Caco-2 (cell line): ENCODE measurements around the gene FHAD1. TPM values are rescaled to one million over a fixed set of nuclear protein-coding genes. Genes with fewer than 3 reads are reported as not detected.

Source experiments
- BruUV-seq: library from RNA; stranded (reverse); fragments of 400-500 nt; replicated peaks from 2 replicates; lab custom pipeline; 2021; lab: Mats Ljungman, UMichigan
- CTCF ChIA-PET: fragments of 300-600 bp; sonication (Branson Sonifier 250); formaldehyde crosslinking; loops from one replicate; lab custom pipeline; 2022; ENCODE audit warnings: antibody characterized with exemption; lab: Charles Lee
- POLR2A ChIA-PET: fragments of 300-600 bp; sonication (Branson Sonifier 250); formaldehyde crosslinking; loops from one replicate; lab custom pipeline; 2022; ENCODE audit warnings: antibody characterized with exemption; lab: Charles Lee
- DNase-seq, 2 experiments: peaks; one replicate each; pipeline versions ENCODE4 v3.0.0 to v3.0.0-alpha.2; 2020 to 2022
- H3K27me3 ChIP-seq: replicated peaks from 2 replicates; pipeline ENCODE4 v1.6.0; 2011; ENCODE audit warnings: low read length; ENCODE audit not compliant: control insufficient read depth, insufficient read depth
- H3K36me3 ChIP-seq: 2 replicates; pipeline ENCODE4 v1.5.1; 2011; ENCODE audit warnings: low read length; ENCODE audit not compliant: control insufficient read depth, insufficient read depth
- H3K4me1 ChIP-seq: fragments of 250-450 bp; sonication (Bioruptor Pico); 2 replicates; pipeline ENCODE4 v1.5.1; 2020; ENCODE audit warnings: mild to moderate bottlenecking
- H3K4me3 ChIP-seq: 2 replicates; pipeline ENCODE4 v1.5.1; 2011; ENCODE audit warnings: low read depth, mild to moderate bottlenecking, control low read depth, low read length
- H3K9me3 ChIP-seq: fragments of 250-450 bp; sonication (Bioruptor Pico); 2 replicates; pipeline ENCODE4 v1.5.1; 2020; ENCODE audit warnings: mild to moderate bottlenecking, moderate library complexity
- H3K27ac Mint-ChIP-seq: one replicate; pipeline ENCODE4 v1.8.0; 2022; ENCODE audit warnings: mixed read lengths; ENCODE audit not compliant: unreplicated experiment
- H3K27me3 Mint-ChIP-seq: one replicate; pipeline ENCODE4 v1.8.0; 2022; ENCODE audit warnings: mixed read lengths; ENCODE audit not compliant: insufficient read depth, unreplicated experiment
- H3K36me3 Mint-ChIP-seq: one replicate; pipeline ENCODE4 v1.8.0; 2022; ENCODE audit warnings: mild to moderate bottlenecking, mixed read lengths; ENCODE audit not compliant: insufficient read depth, unreplicated experiment
- H3K4me1 Mint-ChIP-seq: one replicate; pipeline ENCODE4 v1.8.0; 2022; ENCODE audit warnings: low read depth, mixed read lengths; ENCODE audit not compliant: unreplicated experiment
- H3K4me3 Mint-ChIP-seq: one replicate; pipeline ENCODE4 v1.8.0; 2022; ENCODE audit warnings: mild to moderate bottlenecking, moderate library complexity, mixed read lengths; ENCODE audit not compliant: unreplicated experiment
- H3K9me3 Mint-ChIP-seq: one replicate; pipeline ENCODE4 v1.8.0; 2022; ENCODE audit warnings: mixed read lengths; ENCODE audit not compliant: unreplicated experiment
- intact Hi-C: fragments of 100-400 bp; cut with micrococcal nuclease; formaldehyde crosslinking; loops from one replicate; pipeline ENCODE4 v1.10.0; 2022; ENCODE audit not compliant: unreplicated experiment
- total RNA-seq: library from RNA; stranded (reverse); gene quantifications from 2 replicates; pipeline ENCODE4 v1.2.3, GENCODE V29; 2022
- TF ChIP-seq, protein P1 (sequence below), 2 experiments: fragments of 200-600 bp in 1 of 2; IDR thresholded peaks; 1 replicate in 1 of 2; 2 replicates in 1 of 2; pipeline versions ENCODE4 v1.5.1 to v1.8.0; 2011 to 2022; ENCODE audit warnings: antibody characterized with exemption in 1 of 2, control low read depth in 1 of 2, inconsistent platforms in 1 of 2, low read depth in 1 of 2, low read length in 1 of 2, mild to moderate bottlenecking in 1 of 2, moderate library complexity in 1 of 2; ENCODE audit not compliant: insufficient read depth in 1 of 2, severe bottlenecking in 1 of 2, unreplicated experiment in 1 of 2

Gene FHAD1
- total RNA-seq, 1 experiment from 2014 or later, result 0.18 TPM

DNA sequence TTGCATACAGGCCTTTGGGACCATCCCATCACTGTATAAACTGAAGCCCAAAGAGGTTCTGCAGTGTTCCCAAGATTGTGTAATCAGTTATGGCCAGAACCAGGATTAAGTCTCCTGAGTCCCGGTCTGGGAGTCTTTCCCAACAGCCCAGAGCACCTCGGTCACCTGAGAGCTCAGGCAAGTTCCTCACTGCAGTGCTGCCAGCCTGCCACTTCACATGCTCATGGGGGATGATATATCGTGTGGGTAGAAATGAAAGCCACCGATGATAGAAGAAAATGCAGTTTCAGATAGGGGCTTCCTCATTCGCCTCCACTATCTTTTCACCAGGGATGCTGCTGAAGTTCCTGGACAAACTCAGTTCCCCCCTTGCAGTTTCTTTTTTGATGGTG is 30.4 kb downstream of the FHAD1 start:
- Histone ChIP-seq H3K4me3 (no peak overlapping the region), H3K9me3 (no peaks in the 10 kb centered on the region), H3K4me1 (no peaks in the 10 kb centered on the region), H3K27me3 (no peaks in the 10 kb centered on the region), H3K36me3 (no peaks in the 10 kb centered on the region)
- Mint-ChIP-seq H3K9me3 (no peaks in the 10 kb centered on the region), H3K36me3 (no peaks in the 10 kb centered on the region), H3K27me3 (no peaks in the 10 kb centered on the region), H3K4me3 (no peak overlapping the region), H3K27ac (no peak overlapping the region), H3K4me1 (no peaks in the 10 kb centered on the region)
- no TSS peak for BruUV-seq
- DNase-seq, result no peak
- TF ChIP-seq, protein P1, sequence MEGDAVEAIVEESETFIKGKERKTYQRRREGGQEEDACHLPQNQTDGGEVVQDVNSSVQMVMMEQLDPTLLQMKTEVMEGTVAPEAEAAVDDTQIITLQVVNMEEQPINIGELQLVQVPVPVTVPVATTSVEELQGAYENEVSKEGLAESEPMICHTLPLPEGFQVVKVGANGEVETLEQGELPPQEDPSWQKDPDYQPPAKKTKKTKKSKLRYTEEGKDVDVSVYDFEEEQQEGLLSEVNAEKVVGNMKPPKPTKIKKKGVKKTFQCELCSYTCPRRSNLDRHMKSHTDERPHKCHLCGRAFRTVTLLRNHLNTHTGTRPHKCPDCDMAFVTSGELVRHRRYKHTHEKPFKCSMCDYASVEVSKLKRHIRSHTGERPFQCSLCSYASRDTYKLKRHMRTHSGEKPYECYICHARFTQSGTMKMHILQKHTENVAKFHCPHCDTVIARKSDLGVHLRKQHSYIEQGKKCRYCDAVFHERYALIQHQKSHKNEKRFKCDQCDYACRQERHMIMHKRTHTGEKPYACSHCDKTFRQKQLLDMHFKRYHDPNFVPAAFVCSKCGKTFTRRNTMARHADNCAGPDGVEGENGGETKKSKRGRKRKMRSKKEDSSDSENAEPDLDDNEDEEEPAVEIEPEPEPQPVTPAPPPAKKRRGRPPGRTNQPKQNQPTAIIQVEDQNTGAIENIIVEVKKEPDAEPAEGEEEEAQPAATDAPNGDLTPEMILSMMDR (IDR thresholded peaks at IDR 0.05; ENCODE audit: insufficient read depth in 1 of 2, low read depth in 1 of 2, low read length in 1 of 2, severe bottlenecking in 1 of 2, unreplicated experiment in 1 of 2), result no peak
- intact Hi-C loops, result no loop called here
- POLR2A ChIA-PET, result no interaction called here
- CTCF ChIA-PET, result interaction anchor here (2.7 kb wide), 1 partner anchor 149 kb away, joined by 11 read pairs; no protein-coding TSS in a partner anchor

DNA sequence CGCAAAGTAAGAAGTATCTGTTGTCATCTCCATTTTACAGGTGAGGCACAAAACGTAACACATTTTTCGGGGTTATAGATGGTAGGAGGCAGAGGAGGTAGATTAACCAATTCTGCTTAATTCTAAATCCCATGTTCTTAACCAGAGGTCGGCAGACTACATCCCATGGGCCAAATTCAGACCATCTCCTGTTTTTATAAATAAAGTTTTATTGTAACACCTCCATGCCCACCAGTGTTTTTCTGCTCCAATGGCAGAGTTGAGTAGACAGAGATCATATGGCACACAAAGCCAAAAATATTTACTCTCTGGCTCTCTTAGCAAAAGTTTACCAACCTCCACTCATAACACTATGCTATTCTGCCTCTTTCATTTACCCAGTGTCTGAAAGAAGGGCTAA is 30.9 kb downstream of the FHAD1 start:
- Histone ChIP-seq H3K4me3 (no peak overlapping the region), H3K36me3 (no peaks in the 10 kb centered on the region), H3K27me3 (no peaks in the 10 kb centered on the region), H3K4me1 (no peaks in the 10 kb centered on the region), H3K9me3 (no peaks in the 10 kb centered on the region)
- POLR2A ChIA-PET, result no interaction called here
- Mint-ChIP-seq H3K36me3 (no peaks in the 10 kb centered on the region), H3K27ac (no peak overlapping the region), H3K4me1 (no peaks in the 10 kb centered on the region), H3K4me3 (no peak overlapping the region), H3K9me3 (no peaks in the 10 kb centered on the region), H3K27me3 (no peaks in the 10 kb centered on the region)
- no peak for DNase-seq
- BruUV-seq, result no TSS peak
- intact Hi-C loops, result no loop called here
- CTCF ChIA-PET, result no interaction called here
- TF ChIP-seq, protein P1 (IDR thresholded peaks at IDR 0.05; ENCODE audit: insufficient read depth in 1 of 2, low read depth in 1 of 2, low read length in 1 of 2, severe bottlenecking in 1 of 2, unreplicated experiment in 1 of 2), result no peak

DNA sequence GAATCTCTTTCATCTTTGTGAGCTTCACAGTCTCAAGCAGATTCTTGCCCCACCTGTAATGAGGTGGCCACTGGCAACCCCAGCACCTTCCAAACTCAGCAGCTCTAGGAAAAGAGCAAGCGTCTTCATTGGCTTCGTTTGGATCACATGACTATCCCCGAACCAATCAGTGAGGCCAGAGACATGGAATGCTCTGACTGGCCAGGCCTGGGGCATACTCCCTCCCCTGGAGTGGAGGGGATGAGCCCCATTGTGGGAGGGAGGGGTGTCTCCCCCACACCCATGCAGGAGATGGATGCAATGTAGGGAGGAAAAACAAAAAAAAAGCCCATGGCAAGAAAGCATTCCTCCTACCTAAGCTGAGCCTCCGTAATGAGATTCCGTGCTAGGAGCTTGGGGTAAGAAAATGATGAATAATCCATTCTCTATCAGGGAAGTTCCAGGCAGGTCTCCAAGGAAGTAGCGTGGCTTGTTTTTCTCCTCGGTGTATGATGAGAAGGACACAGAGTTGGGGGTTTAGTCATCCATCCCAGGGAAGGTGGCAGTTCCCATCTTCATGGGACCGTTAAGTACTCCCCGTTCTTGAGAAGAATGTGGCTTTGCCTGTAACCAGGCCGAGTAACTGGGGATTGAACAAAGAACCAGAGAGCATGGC is 32.7 kb downstream of the FHAD1 start:
- intact Hi-C loops, result no loop called here
- TF ChIP-seq, protein P1 (IDR thresholded peaks at IDR 0.05; ENCODE audit: insufficient read depth in 1 of 2, low read depth in 1 of 2, low read length in 1 of 2, severe bottlenecking in 1 of 2, unreplicated experiment in 1 of 2), result no peak
- Mint-ChIP-seq H3K9me3 (no peaks in the 10 kb centered on the region), H3K4me3 (no peak overlapping the region), H3K36me3 (no peaks in the 10 kb centered on the region), H3K27me3 (no peaks in the 10 kb centered on the region), H3K27ac (no peak overlapping the region), H3K4me1 (peaks cover 4% of the 10 kb centered on the region)
- no TSS peak for BruUV-seq
- CTCF ChIA-PET, result interaction anchor here (0.6 kb wide), 1 partner anchor 25 kb away, joined by 3 read pairs; no protein-coding TSS in a partner anchor
- no peak for DNase-seq
- Histone ChIP-seq H3K36me3 (no peaks in the 10 kb centered on the region), H3K4me3 (no peak overlapping the region), H3K27me3 (no peaks in the 10 kb centered on the region), H3K9me3 (no peaks in the 10 kb centered on the region), H3K4me1 (peaks cover 3% of the 10 kb centered on the region; the same call in 1 of the 2 replicates)
- POLR2A ChIA-PET, result no interaction called here
